Transverse colon (tissue), 4 donors: ENCODE data around the gene APBB1IP. TPM values are rescaled to one million over a fixed set of nuclear protein-coding genes. Genes with fewer than 3 reads are reported as not detected.

ENCODE experiments used
- DNase-seq: peaks from one replicate; pipeline ENCODE4 v3.0.0-alpha.2; 2019
- H3K27ac ChIP-seq, 4 donors: fragments of 200-600 bp; sonication (generic); 2 replicates each; pipeline ENCODE4 v1.5.1; 2016 to 2018; ENCODE audit warnings: inconsistent platforms in 4 of 4
- H3K27me3 ChIP-seq: fragments of 200-600 bp; sonication (generic); 2 replicates; pipeline ENCODE4 v1.5.1; 2017; ENCODE audit warnings: inconsistent platforms
- H3K36me3 ChIP-seq, 4 donors: fragments of 200-600 bp; sonication (generic); 2 replicates each; pipeline ENCODE4 v1.5.1; 2017 to 2019; ENCODE audit warnings: inconsistent platforms in 4 of 4
- H3K4me1 ChIP-seq, 4 donors: fragments of 200-600 bp; sonication (generic); 2 replicates each; pipeline ENCODE4 v1.5.1; 2017 to 2020; ENCODE audit warnings: inconsistent platforms in 4 of 4
- H3K4me3 ChIP-seq, 4 donors: fragments of 200-600 bp; sonication (generic); 1 replicate in 1 of 4; 2 replicates in 3 of 4; pipeline versions ENCODE4 v1.5.1 to v1.6.1; 2017 to 2019; ENCODE audit warnings: inconsistent platforms in 4 of 4
- H3K9me3 ChIP-seq, 2 donors: fragments of 200-600 bp; sonication (generic); 2 replicates each; pipeline ENCODE4 v1.5.1; 2017 to 2019; ENCODE audit warnings: inconsistent platforms in 2 of 2
- EP300 ChIP-seq: sonication (generic); formaldehyde crosslinking; IDR thresholded peaks from one replicate; pipeline ENCODE4 v1.6.1; 2017; ENCODE audit warnings: antibody characterized with exemption, low read depth
- POLR2A ChIP-seq: fragments of 450-650 bp; IDR thresholded peaks from one replicate; pipeline ENCODE4 v1.6.1; 2016; ENCODE audit warnings: antibody characterized with exemption, mild to moderate bottlenecking, moderate library complexity
- POLR2AphosphoS5 ChIP-seq, 3 donors: sonication (generic); formaldehyde crosslinking; IDR thresholded peaks; one replicate each; pipeline ENCODE4 v1.6.1; 2016; ENCODE audit warnings: antibody characterized with exemption in 3 of 3
- WGBS, 2 donors: methylation state at CpG; one replicate each; pipeline ENCODE4 v1.1.5; 2018; ENCODE audit warnings: low coverage in 1 of 2; 5-methylcytosine and 5-hydroxymethylcytosine counted together
- in situ Hi-C, 4 donors: fragments of 200-750 bp; cut with MboI; loops; one replicate each; pipeline versions ENCODE4 v1.15.0 to v1.15.1; 2017; ENCODE audit warnings: low sequenced_read_pairs in 3 of 4, low pct_ligation_motif_present in 1 of 4, low pct_unique_long_range_greater_than_20kb in 1 of 4
- intact Hi-C: fragments of 100-400 bp; cut with DNase I; formaldehyde crosslinking; loops from one replicate; pipeline ENCODE4 v1.15.1; 2023; ENCODE audit warnings: low total_unique reads
- total RNA-seq, 4 donors: library from RNA; depleted of rRNA; stranded (reverse); fragments of >200 nt; gene quantifications; one replicate each; pipeline ENCODE4 v1.1.0, GENCODE V29; 2016
- TF ChIP-seq, protein P1 (sequence below), 5 experiments: fragments of 200-600 bp in 3 of 5; fragments of 450-650 bp in 2 of 5; sonication (generic) in 3 of 5; IDR thresholded peaks; 1 replicate in 2 of 5; 2 replicates in 3 of 5; pipeline ENCODE4 v1.5.1; 2016 to 2017; ENCODE audit warnings: antibody characterized with exemption in 5 of 5, inconsistent platforms in 3 of 5, mild to moderate bottlenecking in 2 of 5, moderate library complexity in 1 of 5

APBB1IP gene
- total RNA-seq, 4 donors from 2014 or later: 2.5 to 7.6 (median 6.4) TPM; not detected in 1

DNA sequence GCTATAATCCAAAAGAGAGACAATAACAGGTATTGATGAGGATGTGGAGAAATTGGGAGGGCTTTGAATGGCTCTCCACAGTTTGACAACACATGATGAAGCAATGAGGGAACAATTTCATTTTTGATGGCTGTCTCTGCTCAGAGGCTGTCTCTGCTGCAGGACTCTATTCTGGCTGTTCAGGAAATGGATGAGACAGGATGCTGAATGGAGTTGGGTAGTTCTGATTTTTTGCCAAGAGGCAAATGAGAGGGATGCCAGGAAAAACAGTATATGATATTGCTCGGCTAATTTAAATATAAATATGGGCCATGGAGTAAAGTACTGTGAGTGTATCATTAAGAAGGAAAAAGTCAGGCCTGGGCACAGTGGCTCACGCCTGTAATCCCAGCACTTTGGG is 16.8 kb downstream of the APBB1IP start:
- Histone ChIP-seq H3K4me3 (no peak overlapping the region), H3K27me3 (no peaks in the 10 kb centered on the region), H3K9me3 (no peaks in the 10 kb centered on the region), H3K27ac (no peak overlapping the region), H3K4me1 (no peaks in the 10 kb centered on the region), H3K36me3 (no peaks in the 10 kb centered on the region)
- no peak for DNase-seq
- intact Hi-C loops: no loop called here
- 65 to 89% methylated on average over 2 of the region's 2 CpGs for WGBS, 2 donors
- in situ Hi-C loops: no loop called here
- no peak for TF ChIP-seq POLR2AphosphoS5 (IDR thresholded peaks at IDR 0.05)
- TF ChIP-seq, protein P1, sequence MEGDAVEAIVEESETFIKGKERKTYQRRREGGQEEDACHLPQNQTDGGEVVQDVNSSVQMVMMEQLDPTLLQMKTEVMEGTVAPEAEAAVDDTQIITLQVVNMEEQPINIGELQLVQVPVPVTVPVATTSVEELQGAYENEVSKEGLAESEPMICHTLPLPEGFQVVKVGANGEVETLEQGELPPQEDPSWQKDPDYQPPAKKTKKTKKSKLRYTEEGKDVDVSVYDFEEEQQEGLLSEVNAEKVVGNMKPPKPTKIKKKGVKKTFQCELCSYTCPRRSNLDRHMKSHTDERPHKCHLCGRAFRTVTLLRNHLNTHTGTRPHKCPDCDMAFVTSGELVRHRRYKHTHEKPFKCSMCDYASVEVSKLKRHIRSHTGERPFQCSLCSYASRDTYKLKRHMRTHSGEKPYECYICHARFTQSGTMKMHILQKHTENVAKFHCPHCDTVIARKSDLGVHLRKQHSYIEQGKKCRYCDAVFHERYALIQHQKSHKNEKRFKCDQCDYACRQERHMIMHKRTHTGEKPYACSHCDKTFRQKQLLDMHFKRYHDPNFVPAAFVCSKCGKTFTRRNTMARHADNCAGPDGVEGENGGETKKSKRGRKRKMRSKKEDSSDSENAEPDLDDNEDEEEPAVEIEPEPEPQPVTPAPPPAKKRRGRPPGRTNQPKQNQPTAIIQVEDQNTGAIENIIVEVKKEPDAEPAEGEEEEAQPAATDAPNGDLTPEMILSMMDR (IDR thresholded peaks at IDR 0.05): no peak
- TF ChIP-seq EP300: no peak
- no peak for TF ChIP-seq POLR2A

DNA sequence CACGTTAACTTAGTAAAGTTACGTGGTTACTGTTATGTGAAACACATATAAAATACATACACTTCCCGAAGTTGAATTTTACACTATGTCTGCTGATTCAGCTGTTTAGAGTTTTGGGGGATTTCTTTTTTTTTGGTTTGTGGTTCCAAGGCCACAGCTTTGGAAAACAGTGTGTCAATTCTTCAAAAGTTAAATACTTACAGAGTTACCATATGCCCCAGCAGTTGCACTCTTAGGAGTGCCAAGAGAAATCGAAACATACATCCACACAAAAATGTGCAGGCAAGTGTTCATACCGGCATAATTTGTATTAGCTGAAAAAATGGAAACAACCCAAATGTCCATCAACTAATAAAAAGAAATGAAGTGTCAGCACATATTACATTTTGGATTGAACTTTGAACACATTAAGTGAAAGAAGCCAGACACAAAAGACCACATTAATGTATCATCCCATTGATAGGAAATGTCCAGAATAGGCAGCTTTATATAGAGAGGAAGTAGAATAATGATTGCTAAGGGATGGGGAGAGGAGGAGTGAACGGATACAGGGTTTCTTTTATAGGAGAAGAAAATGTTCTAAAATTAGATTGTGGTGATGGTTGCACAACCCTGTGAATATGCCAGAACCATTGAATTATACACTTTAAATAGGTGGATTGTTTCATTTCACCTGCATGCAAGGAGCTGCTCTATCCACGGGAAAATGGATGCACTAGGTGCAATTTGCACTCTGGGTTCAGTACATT is 17.6 kb downstream of the APBB1IP start:
- WGBS, 2 donors: 69 to 79% methylated on average over 7 of the region's 7 CpGs
- Histone ChIP-seq H3K9me3 (no peaks in the 10 kb centered on the region), H3K4me3 (no peak overlapping the region), H3K4me1 (no peaks in the 10 kb centered on the region), H3K27me3 (no peaks in the 10 kb centered on the region), H3K36me3 (no peaks in the 10 kb centered on the region), H3K27ac (no peak overlapping the region)
- TF ChIP-seq POLR2AphosphoS5 (IDR thresholded peaks at IDR 0.05): no peak
- TF ChIP-seq, protein P1 (IDR thresholded peaks at IDR 0.05): no peak
- in situ Hi-C loops (no loop called here), intact Hi-C loops (no loop called here)
- no peak for DNase-seq

DNA sequence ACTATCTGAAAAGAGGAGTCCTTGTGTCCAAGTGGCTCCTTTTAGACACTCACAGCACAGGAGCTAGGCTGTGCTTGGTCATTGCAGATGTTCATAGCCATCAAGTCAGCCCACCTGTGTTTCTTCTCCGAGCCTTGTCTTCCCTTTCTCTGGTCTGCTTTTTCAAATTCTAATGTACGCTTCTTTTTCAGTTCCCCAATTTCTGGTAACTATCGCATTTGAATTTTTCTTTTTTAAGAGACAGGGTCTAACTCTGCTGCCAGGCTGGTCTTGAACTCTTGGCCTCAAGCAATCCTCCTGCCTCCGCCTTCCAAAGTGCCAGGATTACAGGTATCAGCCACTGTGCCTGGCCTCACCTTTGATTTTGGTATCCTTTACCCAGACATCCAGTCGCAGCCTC is 18.9 kb downstream of the APBB1IP start:
- TF ChIP-seq, protein P1 (IDR thresholded peaks at IDR 0.05): no peak
- TF ChIP-seq POLR2A (no peak), EP300 (no peak), POLR2AphosphoS5 (IDR thresholded peaks at IDR 0.05) (no peak)
- in situ Hi-C loops (no loop called here), intact Hi-C loops (no loop called here)
- H3K27ac ChIP-seq: peak overlapping the region in 1 of 4 donors; percentile 12
- H3K27me3 ChIP-seq: no peaks in the 10 kb centered on the region
- H3K4me3 ChIP-seq: no peak overlapping the region
- 67 to 72% methylated on average over 4 to 5 of the region's 5 CpGs for WGBS, 2 donors
- peak; percentile 15 for DNase-seq
- H3K4me1 ChIP-seq: no peaks in the 10 kb centered on the region
- H3K9me3 ChIP-seq: no peaks in the 10 kb centered on the region
- H3K36me3 ChIP-seq: no peaks in the 10 kb centered on the region

DNA sequence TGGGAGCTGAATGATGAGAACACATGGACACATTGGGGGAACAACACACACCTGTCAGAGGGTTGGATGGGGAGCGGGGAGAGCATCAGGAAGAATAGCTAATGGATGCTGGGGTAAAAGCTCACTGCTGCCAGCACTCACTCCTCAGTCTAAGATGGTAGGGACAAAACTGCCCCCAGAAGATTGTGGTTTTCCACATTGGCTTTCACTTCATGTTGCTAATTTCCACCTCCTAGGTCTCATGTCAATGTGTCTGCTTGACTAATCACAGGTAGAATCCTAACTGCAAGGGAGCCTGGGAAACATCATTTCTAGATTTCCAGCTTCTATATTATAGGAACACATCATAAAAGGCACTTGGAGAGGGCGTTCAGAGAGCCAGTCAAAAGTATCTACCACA is 22.6 kb downstream of the APBB1IP start:
- H3K27ac ChIP-seq: no peak overlapping the region
- no peak overlapping the region for H3K4me3 ChIP-seq
- no peaks in the 10 kb centered on the region for H3K4me1 ChIP-seq
- in situ Hi-C loops: no loop called here
- no peak for TF ChIP-seq EP300
- TF ChIP-seq POLR2A: no peak
- TF ChIP-seq, protein P1 (IDR thresholded peaks at IDR 0.05): no peak
- no peak for TF ChIP-seq POLR2AphosphoS5 (IDR thresholded peaks at IDR 0.05)
- 75 to 85% methylated on average over 2 of the region's 2 CpGs for WGBS, 2 donors
- H3K27me3 ChIP-seq: no peaks in the 10 kb centered on the region
- H3K9me3 ChIP-seq: no peaks in the 10 kb centered on the region
- no peaks in the 10 kb centered on the region for H3K36me3 ChIP-seq
- intact Hi-C loops: no loop called here
- DNase-seq: no peak
